KMS-11 (cell line): ENCODE data around the gene CPEB3.

Experiments
- H2AFZ ChIP-seq: fragments of 200-600 bp; sonication (generic); 2 replicates; pipeline ENCODE4 v1.6.1; 2016; ENCODE audit warnings: antibody characterized with exemption, mixed run types, low read depth
- H3K27ac ChIP-seq: fragments of 200-600 bp; sonication (generic); 2 replicates; pipeline ENCODE4 v1.6.1; 2016; ENCODE audit warnings: mild to moderate bottlenecking, mixed run types
- H3K27me3 ChIP-seq: fragments of 200-600 bp; sonication (generic); 2 replicates; pipeline ENCODE4 v1.6.1; 2017; ENCODE audit warnings: mild to moderate bottlenecking, low read depth, mixed run types, moderate library complexity; ENCODE audit not compliant: insufficient read depth
- H3K36me3 ChIP-seq: fragments of 200-600 bp; sonication (generic); 2 replicates; pipeline ENCODE4 v1.6.1; 2017; ENCODE audit warnings: mild to moderate bottlenecking, mixed run types; ENCODE audit not compliant: insufficient read depth
- H3K4me1 ChIP-seq: fragments of 200-600 bp; sonication (generic); 2 replicates; pipeline ENCODE4 v1.6.1; 2016; ENCODE audit warnings: mild to moderate bottlenecking, low read depth, mixed run types; ENCODE audit not compliant: poor library complexity, severe bottlenecking
- H3K4me2 ChIP-seq: fragments of 200-600 bp; sonication (generic); 2 replicates; pipeline ENCODE4 v1.7.0; 2016; ENCODE audit warnings: mild to moderate bottlenecking, mixed run types
- H3K4me3 ChIP-seq: fragments of 200-600 bp; sonication (generic); IDR thresholded peaks from 2 replicates; pipeline ENCODE4 v1.6.1; 2017; ENCODE audit warnings: low read depth, low read length, mixed read lengths; ENCODE audit not compliant: insufficient read depth
- H3K79me2 ChIP-seq: fragments of 200-600 bp; sonication (generic); 2 replicates; pipeline ENCODE4 v1.6.1; 2016; ENCODE audit warnings: low read depth, mixed run types; ENCODE audit not compliant: insufficient read depth
- H3K9ac ChIP-seq: fragments of 200-600 bp; sonication (generic); 2 replicates; pipeline ENCODE4 v1.6.1; 2016; ENCODE audit warnings: mild to moderate bottlenecking, mixed run types
- H4K20me1 ChIP-seq: fragments of 200-600 bp; sonication (generic); 2 replicates; pipeline ENCODE4 v1.6.1; 2016; ENCODE audit warnings: mild to moderate bottlenecking, mixed run types; ENCODE audit not compliant: insufficient read depth
- CTCF ChIP-seq: fragments of 200-600 bp; sonication (generic); conservative IDR thresholded peaks from 2 replicates; pipeline ENCODE4 v1.6.1; 2017; ENCODE audit warnings: low read depth, mild to moderate bottlenecking, antibody characterized with exemption, low read length, moderate library complexity, mixed read lengths

The CPEB3 gene

DNA sequence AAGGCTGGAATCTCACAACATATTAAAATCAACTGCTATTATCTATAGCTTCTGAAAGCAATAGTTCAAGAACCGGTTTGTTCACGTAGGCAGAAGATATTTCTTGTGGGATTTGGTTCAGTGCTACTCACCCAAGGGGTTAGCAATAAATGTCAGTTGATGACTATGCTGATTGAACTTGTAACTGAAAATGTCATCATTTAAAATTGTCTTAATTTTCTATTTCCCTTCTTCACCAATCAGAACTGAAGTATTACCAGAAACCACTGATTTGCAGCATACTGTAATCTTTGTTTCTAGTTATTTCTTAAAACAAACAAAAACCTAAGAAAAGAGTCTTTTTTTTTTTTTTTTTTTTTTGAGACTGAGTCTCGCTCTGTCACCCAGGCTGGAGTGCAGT, 46.1 kb downstream of the CPEB3 start:
- Histone ChIP-seq H4K20me1 (no peaks in the 10 kb centered on the region; the same call in 1 of the 2 replicates), H3K27ac (no peak overlapping the region), H3K4me3 (no peak overlapping the region), H3K27me3 (no peaks in the 10 kb centered on the region), H2AFZ (no peak overlapping the region), H3K4me2 (no peak overlapping the region), H3K79me2 (no peaks in the 10 kb centered on the region), H3K9ac (no peak overlapping the region), H3K36me3 (no peaks in the 10 kb centered on the region), H3K4me1 (peaks cover 23% of the 10 kb centered on the region)
- no peak for TF ChIP-seq CTCF

DNA sequence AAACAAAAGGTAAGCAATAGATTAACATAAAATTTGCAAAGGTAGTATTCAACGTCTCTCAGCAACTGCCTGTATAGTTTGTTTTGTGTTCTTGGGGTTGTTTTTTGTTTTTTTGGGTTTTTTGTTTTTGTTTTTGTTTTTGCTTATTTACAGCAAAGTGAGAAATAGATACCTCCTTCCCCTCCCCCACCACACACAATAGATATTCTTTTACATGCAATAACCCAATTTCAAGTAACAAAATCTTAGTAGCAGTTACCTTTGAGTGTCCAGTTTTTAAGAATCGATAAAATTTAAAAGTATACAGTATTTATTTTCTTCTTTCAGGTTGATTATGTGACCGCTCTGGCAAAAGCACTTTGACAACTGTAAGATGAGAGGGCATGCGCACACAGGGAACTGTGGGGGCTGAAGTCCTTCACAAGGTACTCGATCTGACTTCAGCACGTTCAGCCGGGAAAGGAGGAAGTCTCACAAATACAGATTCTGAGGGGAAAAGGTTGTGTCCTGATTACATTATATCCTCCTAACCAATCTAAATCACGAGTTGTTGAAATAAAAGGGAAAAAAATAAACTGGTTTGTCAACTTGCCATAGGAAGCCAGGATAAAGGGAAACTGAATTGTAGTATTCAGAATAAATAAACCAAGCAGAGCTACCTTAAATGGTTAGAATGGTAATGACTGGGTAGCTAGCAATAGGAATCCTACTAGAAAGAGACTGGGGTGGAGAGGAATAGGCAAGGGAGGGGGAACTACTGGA, 47.8 kb downstream of the CPEB3 start:
- no peak overlapping the region for H3K9ac ChIP-seq
- no peaks in the 10 kb centered on the region; the same call in 1 of the 2 replicates for H4K20me1 ChIP-seq
- no peak overlapping the region for H3K27ac ChIP-seq
- no peaks in the 10 kb centered on the region; the same call in 1 of the 2 replicates for H3K79me2 ChIP-seq
- no peak for TF ChIP-seq CTCF
- no peak overlapping the region for H3K4me3 ChIP-seq
- no peak overlapping the region for H2AFZ ChIP-seq
- H3K4me1 ChIP-seq, result peaks cover 32% of the 10 kb centered on the region
- no peaks in the 10 kb centered on the region for H3K36me3 ChIP-seq
- H3K27me3 ChIP-seq, result no peaks in the 10 kb centered on the region
- peak overlapping the region; percentile 30; the same call in 1 of the 2 replicates for H3K4me2 ChIP-seq

DNA sequence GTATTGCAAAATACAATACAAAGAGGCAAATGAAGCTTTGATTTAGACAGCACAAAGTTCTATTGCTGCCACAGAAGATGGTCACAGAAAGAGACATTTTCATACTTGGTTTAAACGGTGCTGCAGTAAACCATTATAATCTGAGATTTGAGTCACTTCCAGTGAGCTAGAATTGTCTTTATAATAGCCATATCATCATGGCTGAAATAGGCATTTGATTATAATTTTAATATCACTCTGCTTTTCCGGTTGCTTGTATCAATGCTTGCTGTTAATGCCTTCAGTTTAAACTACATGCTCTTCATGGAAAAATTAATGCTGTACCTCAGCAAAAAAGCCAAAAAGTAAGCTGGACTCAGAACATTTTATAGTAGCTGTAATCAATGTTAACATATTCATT, 48.5 kb downstream of the CPEB3 start:
- Histone ChIP-seq H2AFZ (no peak overlapping the region), H3K4me3 (no peak overlapping the region), H3K79me2 (no peaks in the 10 kb centered on the region; the same call in 1 of the 2 replicates), H4K20me1 (no peaks in the 10 kb centered on the region; the same call in 1 of the 2 replicates), H3K4me1 (peaks cover 34% of the 10 kb centered on the region), H3K9ac (no peak overlapping the region), H3K27ac (0 out of 2 replicates have a peak overlapping the region, but pooled peaks have one; percentile 7), H3K36me3 (no peaks in the 10 kb centered on the region), H3K27me3 (no peaks in the 10 kb centered on the region), H3K4me2 (no peak overlapping the region; the same call in 1 of the 2 replicates)
- TF ChIP-seq CTCF, result no peak

DNA sequence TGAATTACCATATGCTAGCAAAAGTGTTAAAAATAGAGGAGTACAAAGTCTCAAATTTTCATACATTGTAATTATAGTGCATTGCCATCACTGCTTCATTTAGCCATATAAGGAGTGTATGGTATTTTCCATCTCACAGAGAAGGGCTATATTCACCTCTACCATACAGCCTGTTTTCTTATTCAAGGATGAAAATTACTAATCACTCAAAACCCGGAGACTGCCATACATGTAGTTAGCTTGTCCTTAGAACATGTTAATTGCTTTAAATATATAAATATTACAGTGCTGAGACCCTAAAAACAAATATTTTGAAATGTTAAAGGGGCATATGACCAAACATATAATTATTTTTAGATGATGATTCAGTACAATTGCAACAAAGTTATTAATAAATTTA, 49.4 kb downstream of the CPEB3 start:
- H3K9ac ChIP-seq, result peak overlapping the region; percentile 67; the same call in 1 of the 2 replicates
- no peak for TF ChIP-seq CTCF
- no peak overlapping the region; the same call in 1 of the 2 replicates for H2AFZ ChIP-seq

More for the DNA sequence above, 49.4 kb downstream of the CPEB3 start:
- no peaks in the 10 kb centered on the region for H3K36me3 ChIP-seq
- peak overlapping the region; percentile 67 for H3K27ac ChIP-seq
- no peaks in the 10 kb centered on the region; the same call in 1 of the 2 replicates for H3K79me2 ChIP-seq
- no peaks in the 10 kb centered on the region; the same call in 1 of the 2 replicates for H4K20me1 ChIP-seq
- H3K4me3 ChIP-seq, result no peak overlapping the region
- H3K27me3 ChIP-seq, result no peaks in the 10 kb centered on the region
- H3K4me1 ChIP-seq, result peaks cover 34% of the 10 kb centered on the region
- H3K4me2 ChIP-seq, result peak overlapping the region; percentile 96
